Choroid plexus epithelial cell (primary cell): ENCODE results near the gene CCL16.
A peak's percentile ranks its signal among the peaks of the same experiment; 100 is the strongest.

ENCODE experiments used
- DNase-seq: peaks from one replicate; pipeline ENCODE4 v3.0.0-alpha.2; 2010; ENCODE audit warnings: low read depth
- H3K4me3 ChIP-seq: 2 replicates; pipeline ENCODE4 v1.5.1; 2011; ENCODE audit warnings: low read depth, mild to moderate bottlenecking, control low read depth, low read length, moderate library complexity
- CTCF ChIP-seq: conservative IDR thresholded peaks from 2 replicates; pipeline ENCODE4 v1.5.1; 2011; ENCODE audit warnings: low read depth, mild to moderate bottlenecking, control low read depth, inconsistent platforms, low read length, moderate library complexity

The CCL16 gene

GRCh38 chr17:35930211-35931065 is 50.9 kb downstream of the CCL16 start, which contains the start of gene RDM1:
TSS of gene RDM1 (minus strand) at chr17:35930773. CDS start at chr17:35930727, 46 bp downstream.
- H3K4me3 ChIP-seq = peak within 1 kb of the TSS; percentile 54
- TF ChIP-seq CTCF = no peak
- peak; percentile 64 for DNase-seq

GRCh38 chr17:35927714-35928113 is 53.6 kb downstream of the CCL16 start:
- no peak for DNase-seq
- TF ChIP-seq CTCF = no peak
- H3K4me3 ChIP-seq = no peak overlapping the region
